Esophagus squamous epithelium (tissue), 4 donors: Measurements from ENCODE around the gene CCDC51.

Experiments
- CTCF ChIP-seq, 6 experiments: fragments of 450-650 bp in 4 of 6; fragments of 200-600 bp in 2 of 6; sonication (generic) in 2 of 6; IDR thresholded peaks; one replicate each; pipeline ENCODE4 v1.5.1; 2016 to 2019; ENCODE audit warnings: antibody characterized with exemption in 6 of 6, mild to moderate bottlenecking in 4 of 6, moderate library complexity in 4 of 6
- POLR2A ChIP-seq, 4 donors: fragments of 450-650 bp; IDR thresholded peaks; one replicate each; pipeline ENCODE4 v1.6.1; 2017; ENCODE audit warnings: antibody characterized with exemption in 4 of 4, mild to moderate bottlenecking in 4 of 4, moderate library complexity in 3 of 4

DNA sequence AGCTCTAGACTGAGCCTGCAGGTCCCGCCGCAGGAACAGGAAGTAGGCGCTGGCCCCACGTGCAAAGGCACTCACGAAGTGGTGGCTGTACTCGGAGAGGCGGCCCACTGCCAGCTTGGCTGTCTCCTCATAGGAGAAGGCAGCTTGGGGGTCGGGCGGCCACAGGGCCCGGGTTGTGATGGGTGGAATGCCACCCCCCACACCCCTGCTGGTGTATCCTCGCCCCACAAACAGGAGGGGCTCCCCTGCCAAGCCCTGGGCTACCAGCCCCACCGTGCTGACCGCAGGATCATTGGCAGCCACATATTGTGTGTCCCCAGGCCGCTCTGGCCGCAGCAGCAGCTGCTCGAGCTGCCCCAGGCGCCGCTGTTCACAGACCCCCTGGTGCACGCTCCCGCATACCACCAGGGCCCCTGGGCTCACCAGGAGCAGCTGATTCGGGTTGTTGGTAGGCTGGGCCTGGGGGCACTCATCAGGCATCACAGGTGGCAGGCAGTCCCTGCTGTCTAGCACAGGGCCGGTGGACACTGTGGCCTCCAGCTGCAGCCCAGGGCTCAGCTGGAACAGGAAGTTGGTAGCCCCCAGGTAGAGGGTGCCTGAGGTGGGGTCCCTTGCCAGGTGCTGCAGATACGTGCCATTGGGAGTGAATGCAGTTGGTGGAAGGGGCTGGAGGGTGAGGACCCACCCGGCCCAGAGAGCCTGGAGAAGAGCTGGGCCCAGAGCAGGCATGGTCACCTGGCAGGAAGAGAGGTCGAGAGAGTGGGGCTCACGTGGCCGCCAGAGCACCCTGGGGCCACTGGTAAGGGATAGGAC, 15.8 kb downstream of the CCDC51 start:
- TF ChIP-seq CTCF (IDR thresholded peaks at IDR 0.05) = no peak
- TF ChIP-seq POLR2A (IDR thresholded peaks at IDR 0.05) = no peak
